GM19351 (cell line): ENCODE measurements around the gene ACAA2.
A peak's percentile ranks its signal among the peaks of the same experiment; 100 is the strongest.

Experiments used
- ATAC-seq: cut with Tn5 transposase; IDR thresholded peaks from one replicate; pipeline ENCODE4 v1.9.1; 2021; ENCODE audit warnings: mild to moderate bottlenecking, moderate library complexity; ENCODE audit not compliant: unreplicated experiment

ACAA2 gene, protein sequence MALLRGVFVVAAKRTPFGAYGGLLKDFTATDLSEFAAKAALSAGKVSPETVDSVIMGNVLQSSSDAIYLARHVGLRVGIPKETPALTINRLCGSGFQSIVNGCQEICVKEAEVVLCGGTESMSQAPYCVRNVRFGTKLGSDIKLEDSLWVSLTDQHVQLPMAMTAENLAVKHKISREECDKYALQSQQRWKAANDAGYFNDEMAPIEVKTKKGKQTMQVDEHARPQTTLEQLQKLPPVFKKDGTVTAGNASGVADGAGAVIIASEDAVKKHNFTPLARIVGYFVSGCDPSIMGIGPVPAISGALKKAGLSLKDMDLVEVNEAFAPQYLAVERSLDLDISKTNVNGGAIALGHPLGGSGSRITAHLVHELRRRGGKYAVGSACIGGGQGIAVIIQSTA

DNA sequence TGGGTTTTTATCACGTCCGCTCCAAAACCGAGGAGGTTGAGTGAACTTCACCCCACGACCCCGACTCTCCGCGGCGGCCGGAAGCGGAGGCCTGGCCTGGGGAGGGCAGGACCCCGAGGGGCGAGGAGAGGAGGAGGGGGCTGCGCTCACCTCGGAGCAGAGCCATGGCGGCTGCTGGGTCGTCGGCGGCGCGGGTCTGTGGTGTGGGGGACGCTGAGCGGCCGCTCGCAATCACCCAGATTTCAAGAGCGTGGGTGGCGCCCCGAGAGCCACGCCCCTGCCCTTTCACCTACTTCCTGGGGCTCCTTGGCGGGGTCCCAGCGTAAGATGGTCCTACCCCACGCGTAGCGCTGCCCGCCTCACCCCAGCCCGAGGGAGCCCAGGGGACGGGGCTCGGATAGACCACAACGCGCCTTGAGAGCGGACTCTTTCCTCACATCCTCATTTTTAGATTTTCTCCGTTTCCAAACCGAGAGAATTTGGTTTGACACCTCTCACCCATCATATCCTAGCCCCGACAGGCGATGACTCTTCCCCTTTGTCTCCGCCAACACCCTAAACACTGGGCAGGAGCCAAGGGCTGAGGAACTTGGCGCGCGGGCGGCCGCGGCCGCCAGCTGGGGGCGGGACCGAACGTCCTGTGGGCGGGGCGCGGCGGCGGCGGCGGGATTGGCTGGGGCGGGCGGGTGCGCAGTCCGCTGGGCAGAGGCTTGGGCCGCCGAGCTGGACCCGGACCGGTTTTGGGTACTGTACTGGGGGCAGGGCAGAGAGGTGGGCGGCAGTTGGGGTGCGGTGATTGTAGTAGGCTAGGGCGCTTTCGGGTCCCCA lies at the start of gene ACAA2:
Gene ACAA2, minus strand, starts transcription at position 215 of the 828 bp plus-strand sequence. Its CDS starts 49 bp downstream, at position 166.
- ATAC-seq, result peak; percentile 79

DNA sequence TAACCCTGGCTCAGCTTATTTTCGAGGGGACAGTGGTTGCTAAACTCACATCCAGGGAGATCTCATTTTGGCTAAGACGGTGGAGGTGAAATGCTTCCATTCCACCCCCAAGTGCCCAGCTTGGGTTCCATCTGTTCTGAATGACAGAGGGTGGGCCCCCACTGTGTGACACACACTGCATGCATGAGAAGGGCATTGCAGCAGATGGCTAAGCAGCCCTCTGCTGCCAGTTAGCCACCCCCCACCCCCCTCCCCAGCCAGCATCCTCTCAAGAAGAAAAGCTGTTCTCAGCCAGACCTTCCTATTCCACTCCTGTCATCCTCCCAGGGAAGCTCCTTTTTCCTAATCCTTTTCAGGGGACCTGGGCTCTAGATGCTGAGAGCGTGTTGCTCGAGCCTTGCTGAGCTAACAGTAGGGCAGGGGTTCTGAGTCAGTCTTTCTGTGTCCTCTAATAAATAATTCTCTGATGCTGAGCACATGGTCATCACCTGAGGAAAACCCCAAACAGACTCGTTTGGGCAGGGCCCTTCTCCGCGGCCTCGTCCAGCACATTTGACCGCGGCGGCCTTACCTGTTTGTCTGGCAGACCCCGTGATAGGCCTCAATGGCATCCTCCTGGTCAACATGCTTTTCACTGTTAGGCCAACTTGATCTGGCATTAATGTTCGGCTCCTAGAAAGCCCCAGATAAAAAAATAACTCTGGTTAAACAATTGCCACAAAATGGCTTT lies 49.5 kb upstream of the ACAA2 start:
- no peak for ATAC-seq

DNA sequence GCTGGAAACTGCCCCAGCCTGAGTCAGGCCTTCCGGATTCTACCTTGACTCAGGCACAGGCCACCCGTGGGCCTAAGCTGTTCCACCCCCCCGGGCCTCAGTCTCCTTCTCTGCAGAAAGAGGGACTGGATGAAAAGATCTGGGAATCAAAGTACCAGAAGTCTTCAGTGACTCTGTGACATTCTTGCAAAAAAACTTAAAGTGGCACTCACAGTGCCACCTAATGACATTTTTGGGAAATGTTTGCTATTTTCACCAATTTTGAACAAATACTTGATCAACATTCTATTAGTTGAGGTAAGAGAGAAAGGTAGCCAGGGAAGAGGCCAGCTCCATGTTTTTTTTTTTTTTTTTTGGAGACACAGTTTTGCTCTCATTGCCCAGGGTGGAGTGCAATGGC lies 48.3 kb upstream of the ACAA2 start:
- no peak for ATAC-seq

- no peak for ATAC-seq
Measured at GRCh38 chr18:49859725-49860124, 46.4 kb upstream of the ACAA2 start.

DNA sequence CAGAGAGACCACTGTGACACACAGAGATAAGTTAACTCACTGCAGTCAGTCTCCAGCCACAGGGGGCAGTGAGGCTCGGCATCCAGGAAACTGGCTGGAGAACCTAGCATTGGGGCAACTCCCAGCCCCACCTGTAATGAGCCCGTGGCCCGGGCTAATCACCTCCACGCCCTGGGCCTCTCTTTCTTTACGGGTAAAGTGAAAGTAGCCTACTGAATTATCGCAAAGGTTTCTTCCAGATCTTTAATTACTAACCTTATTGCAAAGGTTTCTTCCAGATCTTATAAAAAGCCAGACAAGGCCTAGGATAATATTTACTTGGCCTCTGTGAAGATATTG lies 45.7 kb upstream of the ACAA2 start:
- ATAC-seq, result no peak

DNA sequence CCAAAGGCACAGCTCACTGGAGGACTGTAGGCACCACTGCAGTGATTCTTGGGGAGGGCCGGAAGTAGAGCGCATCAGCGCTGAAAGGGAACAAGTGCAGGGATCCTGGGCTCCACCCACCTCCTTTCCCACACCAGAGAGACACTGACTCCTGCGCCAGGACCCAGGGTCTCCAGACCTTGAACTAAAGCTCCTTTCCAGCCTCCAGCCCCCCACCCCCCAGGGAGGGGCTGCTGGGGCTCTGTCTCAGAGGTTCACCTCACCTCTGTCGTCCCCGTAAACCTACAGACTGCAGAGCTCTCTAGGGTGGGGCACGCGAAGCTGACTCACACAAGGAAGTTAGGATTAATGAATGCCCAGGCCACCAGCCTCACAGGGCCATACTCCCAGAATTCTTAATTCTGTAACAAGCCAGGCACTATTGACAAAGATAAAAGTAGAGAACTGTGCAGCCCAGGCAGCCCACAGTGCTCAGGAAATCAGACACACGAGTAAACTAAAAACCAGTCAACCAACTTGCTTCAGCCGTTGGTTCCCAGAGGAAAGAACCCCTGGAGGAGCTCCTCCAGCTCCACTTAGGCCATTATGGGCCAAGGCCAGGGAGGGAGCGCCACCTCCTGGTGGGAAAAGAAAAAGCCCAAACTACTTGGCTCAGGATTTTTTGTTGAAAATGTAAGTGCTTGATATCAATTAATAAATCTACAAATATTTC lies 45.1 kb upstream of the ACAA2 start:
- ATAC-seq, result no peak

DNA sequence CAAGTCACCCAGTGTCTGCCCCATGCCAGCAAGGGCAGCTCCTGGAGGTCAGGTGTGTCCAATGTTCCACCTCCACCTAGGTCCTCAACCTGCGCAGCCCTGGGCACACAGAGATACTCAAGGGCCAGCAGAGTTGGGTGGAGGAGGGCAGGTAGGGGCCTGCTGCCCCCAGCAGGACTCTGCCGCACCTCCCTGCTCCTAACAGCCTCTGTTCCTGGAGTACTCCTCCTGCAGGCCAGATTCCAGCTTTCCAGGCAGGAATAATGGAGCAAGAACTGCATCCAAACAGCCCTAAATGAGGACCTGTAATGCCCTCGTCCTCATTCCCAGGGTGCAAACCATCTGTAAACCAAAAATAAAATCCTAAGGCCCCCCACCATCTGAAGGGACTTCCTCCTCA lies 44.4 kb upstream of the ACAA2 start:
- ATAC-seq, result no peak

DNA sequence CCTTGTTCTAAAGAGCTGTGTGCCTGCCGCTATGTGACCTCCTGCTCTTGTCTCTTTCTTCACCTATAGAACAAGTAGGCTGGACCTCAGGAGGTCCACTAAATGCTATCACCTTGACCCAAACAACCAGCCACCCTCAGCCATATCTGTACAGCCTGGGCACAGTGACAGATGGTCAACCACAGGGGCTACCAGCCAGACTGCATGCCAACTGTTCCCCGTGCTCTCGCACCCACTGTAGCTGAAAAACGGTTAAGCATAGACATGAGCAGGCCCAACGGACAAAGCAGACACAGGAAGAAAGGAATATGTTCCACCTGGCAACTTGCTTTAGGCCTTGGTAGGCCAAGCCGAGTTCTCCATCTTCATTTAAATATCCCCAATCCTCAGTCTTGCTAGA lies 43.2 kb upstream of the ACAA2 start:
- no peak for ATAC-seq

GRCh38 chr18:49855711-49856415 lies 42.5 kb upstream of the ACAA2 start:
- ATAC-seq, result no peak

- ATAC-seq, result no peak
Measured at GRCh38 chr18:49854681-49855080, 41.3 kb upstream of the ACAA2 start.

- ATAC-seq, result no peak
Measured at GRCh38 chr18:49853436-49853835, 40.1 kb upstream of the ACAA2 start.

- ATAC-seq, result no peak
Measured at GRCh38 chr18:49853011-49853410, 39.7 kb upstream of the ACAA2 start.

GRCh38 chr18:49851624-49852023 lies 38.3 kb upstream of the ACAA2 start:
- no peak for ATAC-seq

DNA sequence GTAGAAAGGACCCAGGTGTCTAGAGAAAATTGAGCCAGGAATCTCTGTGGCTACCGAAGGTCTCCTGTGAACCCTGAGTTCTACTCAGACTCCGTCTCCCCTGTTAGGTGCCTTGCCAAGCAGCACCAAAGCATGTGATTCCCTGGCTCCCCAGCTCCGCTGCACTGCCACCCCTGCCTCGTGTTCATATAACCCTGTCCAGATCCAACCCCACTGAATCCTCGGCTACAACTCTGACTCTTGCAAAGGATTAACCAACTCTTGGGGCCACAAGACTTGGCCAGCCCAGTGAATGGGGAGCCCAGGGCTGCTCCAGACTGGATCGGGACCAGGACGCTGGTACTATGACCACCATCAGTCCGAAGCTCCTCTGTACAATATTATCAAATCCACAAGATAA lies 37.3 kb upstream of the ACAA2 start:
- no peak for ATAC-seq

GRCh38 chr18:49849331-49850217 lies 36.2 kb upstream of the ACAA2 start:
- ATAC-seq, result no peak

GRCh38 chr18:49848115-49848514 lies 34.8 kb upstream of the ACAA2 start:
- ATAC-seq, result no peak

DNA sequence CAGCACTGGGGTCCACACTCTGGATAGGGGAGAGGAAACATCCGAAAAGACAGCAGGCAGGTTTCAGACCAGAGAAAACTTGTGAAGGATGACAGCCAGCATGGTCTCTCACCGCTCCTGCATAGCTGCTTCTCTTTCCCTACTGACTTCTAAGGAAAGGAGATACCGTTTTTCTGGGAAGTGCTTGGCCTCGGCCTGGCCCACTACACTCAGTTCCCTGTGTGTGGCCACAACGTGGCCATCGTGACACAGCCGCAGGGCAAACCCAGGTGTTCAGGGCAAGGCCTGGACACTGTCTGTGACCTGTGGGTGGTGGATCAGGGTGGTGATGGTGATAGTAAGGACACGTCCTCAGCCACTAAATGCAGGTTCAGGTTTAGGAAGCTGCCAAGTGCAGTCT lies 34.2 kb upstream of the ACAA2 start:
- ATAC-seq, result no peak

DNA sequence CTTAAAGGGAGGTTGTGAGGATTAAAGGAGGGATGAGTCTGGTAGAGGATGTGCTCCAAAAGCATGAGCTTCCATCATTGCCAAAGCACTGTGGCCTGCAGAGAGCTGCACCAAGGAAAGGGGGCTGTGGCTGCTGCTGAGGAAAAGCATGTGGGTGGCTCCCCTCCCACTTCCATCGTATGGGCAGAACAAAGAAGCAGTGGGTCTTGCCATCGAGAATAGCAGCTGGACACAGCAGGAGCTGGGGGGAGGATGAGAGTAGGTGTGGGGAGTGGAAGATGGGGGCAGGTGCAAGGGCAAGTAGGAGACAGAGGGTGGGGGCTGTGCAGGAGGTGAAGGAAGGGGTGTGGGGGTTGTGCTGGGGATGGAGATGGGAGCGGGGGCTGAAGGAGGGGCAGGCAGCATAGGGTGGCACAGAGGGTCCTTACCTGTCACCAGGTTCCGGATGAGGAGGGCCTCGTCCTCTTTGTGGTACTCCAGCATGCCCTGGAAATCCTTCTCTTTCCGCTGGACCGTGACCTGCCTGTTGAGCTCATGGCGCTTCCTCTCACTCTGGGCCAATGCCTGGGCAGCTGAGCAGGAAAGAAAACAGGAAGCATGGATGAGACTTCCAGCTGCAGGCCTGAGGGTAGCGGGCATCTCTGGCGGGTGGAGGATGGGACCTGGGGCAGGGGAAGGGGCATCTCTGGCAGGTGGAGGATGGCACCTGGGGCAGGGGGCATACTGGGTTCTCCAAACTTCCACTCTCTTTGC lies 33.6 kb upstream of the ACAA2 start:
- ATAC-seq, result no peak

GRCh38 chr18:49846361-49846662 lies 33.0 kb upstream of the ACAA2 start:
- no peak for ATAC-seq
